HG02610 (cell line): Measurements from ENCODE around the gene FOXO1.

Experiments
- ATAC-seq: cut with Tn5 transposase; IDR thresholded peaks from one replicate; pipeline ENCODE4 v1.9.1; 2021; ENCODE audit warnings: mild to moderate bottlenecking, moderate library complexity; ENCODE audit not compliant: unreplicated experiment

Gene FOXO1

DNA sequence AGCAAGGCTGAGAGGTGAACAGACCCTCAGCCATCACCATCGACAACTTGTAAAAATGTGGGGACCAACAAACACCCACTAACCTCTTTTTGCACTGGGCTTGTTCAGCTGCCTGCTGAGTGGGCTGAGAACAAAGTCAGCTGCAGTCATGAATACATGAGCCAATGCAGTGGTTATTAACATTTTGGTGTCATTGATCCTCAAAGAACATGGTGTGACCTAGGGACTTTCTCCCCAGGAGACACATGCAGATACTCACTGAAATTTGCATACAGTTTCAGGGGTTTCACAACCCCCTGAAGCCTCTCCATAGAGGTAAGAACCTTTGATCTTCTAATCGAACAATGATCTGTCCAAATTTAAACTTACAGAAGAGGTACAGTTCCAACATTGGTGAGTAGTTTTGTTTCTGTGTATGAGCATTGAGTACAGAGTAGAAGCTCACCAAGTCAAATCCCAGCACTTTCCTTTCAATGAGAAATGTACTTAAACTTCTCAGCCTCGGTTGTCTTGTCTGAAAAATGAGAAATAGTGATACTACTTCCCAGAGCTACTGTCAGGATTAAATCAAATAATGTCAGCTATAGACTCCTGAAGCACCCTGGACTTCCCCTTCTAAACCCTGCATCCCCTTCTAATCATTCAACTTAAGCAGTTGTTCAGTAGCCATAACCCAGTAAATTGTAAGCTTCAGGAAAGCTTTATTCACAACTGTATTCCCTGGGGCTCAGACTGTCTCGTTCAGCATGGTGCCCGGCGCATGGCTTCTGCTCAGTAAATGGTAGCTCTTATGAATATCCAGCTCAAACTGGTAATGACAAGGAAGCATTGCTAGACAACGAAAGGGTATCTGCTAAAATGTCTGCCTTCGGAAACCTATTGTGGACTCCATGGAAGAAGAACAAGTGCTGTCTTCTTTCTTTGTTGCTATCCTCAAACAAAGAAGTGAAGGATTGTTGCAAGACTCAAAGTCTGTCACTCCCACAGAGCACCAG, 148.7 kb downstream of the FOXO1 start:
- ATAC-seq: peak; percentile 82

DNA sequence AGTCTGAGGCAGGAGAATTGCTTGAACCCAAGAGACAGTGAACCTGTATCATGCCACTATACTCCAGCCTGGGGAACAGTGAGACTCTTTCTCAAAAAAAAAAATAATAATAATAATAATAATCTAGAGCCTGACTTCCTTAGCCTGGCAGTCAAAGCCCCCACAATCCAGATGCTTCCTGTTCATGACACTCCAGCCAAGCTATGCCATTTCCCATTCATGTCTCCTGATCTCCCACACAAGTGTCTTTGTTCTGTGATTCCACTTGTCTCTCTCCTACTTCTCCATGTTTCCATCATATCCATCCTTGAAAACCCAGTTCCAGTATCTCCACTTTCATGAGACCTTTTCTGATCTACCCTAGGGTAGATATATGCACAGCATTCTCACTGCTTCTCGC, 150.7 kb downstream of the FOXO1 start:
- no peak for ATAC-seq

DNA sequence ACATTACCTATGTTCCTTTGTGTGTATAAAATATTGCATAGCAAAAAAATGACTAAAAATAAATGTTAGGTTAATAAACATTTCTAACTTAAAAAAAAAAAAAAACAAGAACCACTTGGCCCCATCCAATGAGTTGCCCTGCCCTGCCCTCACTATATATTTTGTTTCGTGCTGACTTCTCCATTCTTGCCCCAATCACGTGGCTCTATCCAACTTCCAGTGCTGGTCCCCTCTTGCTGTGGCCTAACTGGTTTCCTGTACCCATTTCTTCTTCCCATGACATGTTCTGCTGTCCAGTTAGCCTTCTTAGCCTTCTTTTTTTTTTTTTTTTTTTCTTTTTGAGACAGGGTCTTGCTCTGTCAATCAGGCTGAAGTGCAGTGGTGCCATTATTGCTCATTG, 151.6 kb downstream of the FOXO1 start:
- no peak for ATAC-seq

DNA sequence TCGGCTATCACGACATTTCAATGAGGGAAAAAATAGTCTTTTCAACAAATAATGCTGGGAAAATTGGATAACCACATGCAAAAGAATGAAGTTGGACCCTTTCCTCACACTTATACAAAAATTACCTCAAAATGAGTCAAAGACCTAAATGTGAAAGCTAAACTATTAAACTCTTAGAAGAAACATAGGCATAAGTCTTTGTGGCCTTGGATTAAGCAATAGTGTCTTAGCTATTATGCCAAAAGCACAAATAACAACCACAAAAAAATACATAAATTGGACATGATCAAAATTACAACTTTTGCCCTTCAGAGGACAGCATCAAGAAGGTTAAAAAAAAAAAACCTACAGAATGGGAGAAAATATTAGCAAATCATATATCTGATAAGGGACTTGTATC, 156.6 kb downstream of the FOXO1 start:
- ATAC-seq: no peak

DNA sequence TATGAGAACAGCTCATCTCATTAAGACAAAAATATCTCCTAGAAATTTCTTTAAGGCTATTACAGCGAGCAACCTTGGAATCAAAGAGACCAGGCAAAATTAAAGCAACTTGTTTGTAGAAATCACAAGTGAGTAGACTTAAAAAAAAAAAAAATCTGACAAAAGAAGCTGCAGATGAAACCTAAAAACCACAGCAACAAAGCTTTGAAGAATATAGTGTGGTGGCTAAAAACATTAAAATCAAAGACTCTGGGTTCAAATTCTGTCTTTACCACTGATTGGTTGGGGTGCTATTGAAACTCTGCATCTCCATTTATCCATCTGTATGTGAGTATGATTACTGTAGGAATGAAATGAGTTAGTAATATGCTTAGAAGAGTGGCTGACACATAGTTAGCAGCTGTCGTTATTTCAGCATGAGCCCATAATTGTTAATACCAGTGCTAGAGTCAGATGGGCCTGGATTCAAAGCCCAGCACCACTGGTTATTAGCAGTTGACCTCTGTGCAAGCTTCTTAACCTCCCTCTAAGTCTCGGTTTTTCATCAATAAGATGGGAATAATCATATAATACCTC, 157.6 kb downstream of the FOXO1 start:
- ATAC-seq: no peak

DNA sequence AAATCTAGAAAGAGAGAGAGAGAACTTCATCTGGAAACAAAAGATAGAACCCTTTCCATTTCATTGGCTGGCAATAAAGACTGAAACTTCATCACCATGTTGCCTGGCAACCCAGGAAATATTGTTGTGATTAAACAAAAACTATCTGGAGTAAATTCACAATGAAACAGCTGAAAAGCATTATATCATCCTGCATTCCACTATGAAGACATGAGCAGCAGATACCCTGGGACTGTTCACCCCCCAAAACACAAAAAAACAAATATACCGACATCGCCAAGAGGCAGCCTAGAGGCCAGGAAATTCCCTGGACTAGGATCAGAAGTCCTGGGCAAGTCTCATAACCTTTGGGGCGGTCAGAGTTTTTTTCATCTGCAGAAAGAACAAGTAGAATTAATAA, 158.3 kb downstream of the FOXO1 start:
- no peak for ATAC-seq

DNA sequence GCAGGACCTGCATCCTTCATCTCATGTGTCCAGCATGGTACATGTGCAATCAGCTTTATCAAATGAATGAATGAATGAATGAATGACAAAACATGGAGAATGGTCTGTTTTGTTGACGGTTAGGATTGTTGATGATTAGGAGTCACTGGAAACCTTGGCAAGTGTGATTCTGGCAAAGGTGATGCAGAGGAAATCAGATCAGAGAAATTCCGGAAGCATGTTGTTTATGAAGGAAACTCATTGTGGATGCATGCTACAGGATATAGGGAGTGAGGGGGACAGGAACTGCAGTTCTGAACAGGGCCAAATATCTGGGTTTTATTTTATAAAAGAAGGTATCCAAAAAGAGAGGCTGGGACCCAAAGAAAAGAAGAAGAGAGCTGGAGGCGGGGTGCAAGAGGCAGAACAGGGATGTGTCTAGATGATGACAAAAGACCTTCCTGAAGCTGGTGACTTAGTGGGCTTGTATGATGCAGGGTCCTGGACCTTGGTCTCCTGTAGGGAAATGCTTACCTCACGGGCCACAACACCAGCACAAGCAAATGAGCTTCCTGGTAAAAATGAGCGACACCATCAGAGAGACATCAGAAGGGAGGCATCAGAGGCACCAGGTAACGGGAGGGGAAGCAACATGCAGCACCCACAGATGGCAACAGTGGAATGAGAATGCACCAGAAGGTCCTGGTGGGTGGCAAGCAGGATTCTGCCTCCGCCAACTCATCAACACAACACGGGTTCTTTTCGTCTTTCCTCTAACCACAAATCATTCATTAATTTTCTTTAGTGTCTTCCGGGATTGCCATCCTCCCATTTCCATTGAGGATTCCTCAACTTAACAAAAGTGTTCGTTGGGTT, 159.6 kb downstream of the FOXO1 start:
- ATAC-seq: no peak
